HepG2 (cell line): ENCODE data around the gene CSNK2A1. TPM values are rescaled to one million over a fixed set of nuclear protein-coding genes. Genes with fewer than 3 reads are reported as not detected.

Experiments
- ASH2L ChIP-seq: fragments of 300-600, 200-600 bp; sonication (generic); IDR thresholded peaks from 2 replicates; pipeline ENCODE4 v1.7.0; 2017; ENCODE audit warnings: low read depth, mild to moderate bottlenecking, moderate library complexity, mixed read lengths, low read length; ENCODE audit not compliant: insufficient read length
- ETV5 ChIP-seq: IDR thresholded peaks from 2 replicates; pipeline ENCODE4 v1.6.1; 2018; ENCODE audit warnings: missing biosample characterization, missing genetic modification reagents, inconsistent platforms, borderline replicate concordance
- HNRNPH1 ChIP-seq: fragments of 200-400 bp; formaldehyde crosslinking; optimal IDR thresholded peaks from 2 replicates; pipeline ENCODE3; 2017; ENCODE audit warnings: mild to moderate bottlenecking, low read depth, low read length
- HOXA7 ChIP-seq: sonication (generic); formaldehyde crosslinking; IDR thresholded peaks from 2 replicates; pipeline ENCODE4 v1.8.1; 2022; ENCODE audit warnings: mild to moderate bottlenecking, missing genetic modification reagents, moderate library complexity
- IRF2 ChIP-seq: IDR thresholded peaks from 2 replicates; pipeline ENCODE4 v1.6.1; 2018; ENCODE audit warnings: missing genetic modification reagents, missing compliant biosample characterization
- JUN ChIP-seq: sonication (generic); formaldehyde crosslinking; IDR thresholded peaks from 2 replicates; pipeline ENCODE4 v1.4.0; 2020; ENCODE audit warnings: mild to moderate bottlenecking, missing genetic modification reagents
- KLF15 ChIP-seq: sonication (generic); formaldehyde crosslinking; IDR thresholded peaks from 2 replicates; pipeline ENCODE4 v1.8.1; 2023; ENCODE audit warnings: borderline replicate concordance, mild to moderate bottlenecking, inconsistent platforms, missing genetic modification reagents, mixed read lengths
- NCOA1 ChIP-seq: sonication (generic); formaldehyde crosslinking; IDR thresholded peaks from 2 replicates; pipeline ENCODE4 v1.9.0; 2021; ENCODE audit warnings: missing genetic modification reagents
- RFXANK ChIP-seq: IDR thresholded peaks from 2 replicates; pipeline ENCODE4 v1.6.1; 2016
- RXRB ChIP-seq: IDR thresholded peaks from 2 replicates; pipeline ENCODE4 v1.6.1; 2016; ENCODE audit warnings: borderline replicate concordance, missing genetic modification reagents, missing compliant biosample characterization
- ZNF101 ChIP-seq: sonication (generic); formaldehyde crosslinking; IDR thresholded peaks from 2 replicates; pipeline ENCODE4 v1.4.0; 2020; ENCODE audit warnings: mild to moderate bottlenecking, low read depth, missing genetic modification reagents, borderline replicate concordance
- ZNF136 ChIP-seq: sonication (generic); formaldehyde crosslinking; IDR thresholded peaks from 2 replicates; pipeline ENCODE4 v1.8.1; 2022; ENCODE audit warnings: low read depth, mild to moderate bottlenecking, moderate library complexity, missing genetic modification reagents
- ZNF747 ChIP-seq: sonication (generic); formaldehyde crosslinking; IDR thresholded peaks from 2 replicates; pipeline ENCODE4 v1.8.1; 2023; ENCODE audit warnings: missing genetic modification reagents, mild to moderate bottlenecking, borderline replicate concordance
- ZNF883 ChIP-seq: sonication (generic); formaldehyde crosslinking; IDR thresholded peaks from 2 replicates; pipeline ENCODE4 v1.5.1; 2020; ENCODE audit warnings: mild to moderate bottlenecking, missing genetic modification reagents; ENCODE audit errors: not compliant biosample characterization
- polyA plus RNA-seq, 8 experiments: library from polyadenylated mRNA; depleted of rRNA in 3 of 8; stranded (reverse) in 7 of 8; unstranded in 1 of 8; fragments of >200 nt; fragmentation: Illumina TruSeq in 4 of 8; extraction: Trizol in 4 of 8; gene quantifications; 2 replicates each; pipeline versions ENCODE4 v1.2.1 to v1.2.3, GENCODE V29; 2011 to 2016; ENCODE audit warnings: low read depth in 4 of 8, missing spikeins in 1 of 8, mixed read lengths in 1 of 8; ENCODE audit not compliant: insufficient read depth in 1 of 8
- total RNA-seq, 5 experiments: library from RNA; depleted of rRNA; stranded (reverse); fragments of >200 nt; fragmentation: Illumina TruSeq; extraction: Trizol; gene quantifications; 2 replicates each; pipeline ENCODE4 v1.2.3, GENCODE V29; 2016; ENCODE audit warnings: low read depth in 1 of 5
- TF ChIP-seq, protein P1 (sequence below): sonication (generic); formaldehyde crosslinking; IDR thresholded peaks from 2 replicates; pipeline ENCODE4 v1.5.1; 2020; ENCODE audit warnings: missing genetic modification reagents, mild to moderate bottlenecking, borderline replicate concordance
- TF ChIP-seq, protein P2 (sequence below): IDR thresholded peaks from 2 replicates; pipeline ENCODE4 v1.6.1; 2016; ENCODE audit warnings: low read depth, control low read depth
- TF ChIP-seq, protein P3 (sequence below): sonication (generic); formaldehyde crosslinking; IDR thresholded peaks from 2 replicates; pipeline ENCODE4 v1.4.0; 2020; ENCODE audit warnings: missing genetic modification reagents
- TF ChIP-seq, protein P4 (sequence below): sonication (generic); formaldehyde crosslinking; IDR thresholded peaks from 2 replicates; pipeline ENCODE4 v1.4.0; 2020; ENCODE audit warnings: low read depth, mild to moderate bottlenecking, missing genetic modification reagents
- TF ChIP-seq, protein P5 (sequence below): IDR thresholded peaks from 2 replicates; pipeline ENCODE4 v1.6.1; 2016

CSNK2A1 gene
- total and polyA plus RNA-seq, 2 of the 13 experiments (the other 11 are each of a cell fraction or from before 2014, with no cell fraction given), result 153 to 231 TPM

DNA sequence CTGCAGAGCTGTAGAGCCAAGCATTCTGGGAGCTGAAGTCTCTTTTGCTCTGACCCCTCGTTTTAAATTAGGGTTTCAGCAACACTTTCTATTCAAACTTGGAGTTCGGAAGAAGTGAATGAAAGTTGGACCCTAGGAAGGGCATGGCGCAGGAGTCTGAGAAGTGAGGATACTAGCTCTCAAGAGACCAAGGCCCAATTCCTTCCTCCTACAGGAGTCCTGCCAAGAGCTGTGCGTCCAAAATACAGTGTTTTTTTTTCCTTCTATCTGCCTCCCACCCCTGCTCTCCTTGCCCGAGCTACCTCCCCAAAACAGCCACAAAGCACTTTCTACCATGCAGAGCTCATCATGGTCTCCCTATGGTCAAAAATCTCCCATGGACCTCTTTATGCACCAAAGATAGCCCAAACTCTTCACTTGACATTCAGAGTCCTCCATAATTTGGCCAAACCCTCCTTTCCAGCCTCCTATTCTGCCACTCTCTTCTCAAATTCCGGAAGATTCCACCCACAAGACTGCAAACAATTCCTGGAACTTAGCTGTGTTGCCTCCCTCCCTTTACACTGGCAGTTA is 649 bp upstream of the CSNK2A1 start (continued):
- TF ChIP-seq, protein P1, sequence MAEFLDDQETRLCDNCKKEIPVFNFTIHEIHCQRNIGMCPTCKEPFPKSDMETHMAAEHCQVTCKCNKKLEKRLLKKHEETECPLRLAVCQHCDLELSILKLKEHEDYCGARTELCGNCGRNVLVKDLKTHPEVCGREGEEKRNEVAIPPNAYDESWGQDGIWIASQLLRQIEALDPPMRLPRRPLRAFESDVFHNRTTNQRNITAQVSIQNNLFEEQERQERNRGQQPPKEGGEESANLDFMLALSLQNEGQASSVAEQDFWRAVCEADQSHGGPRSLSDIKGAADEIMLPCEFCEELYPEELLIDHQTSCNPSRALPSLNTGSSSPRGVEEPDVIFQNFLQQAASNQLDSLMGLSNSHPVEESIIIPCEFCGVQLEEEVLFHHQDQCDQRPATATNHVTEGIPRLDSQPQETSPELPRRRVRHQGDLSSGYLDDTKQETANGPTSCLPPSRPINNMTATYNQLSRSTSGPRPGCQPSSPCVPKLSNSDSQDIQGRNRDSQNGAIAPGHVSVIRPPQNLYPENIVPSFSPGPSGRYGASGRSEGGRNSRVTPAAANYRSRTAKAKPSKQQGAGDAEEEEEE (CRISPR knock-in tag), result 0 out of 2 replicates have a peak, but pooled peaks have one; percentile 20
- no peak for TF ChIP-seq HOXA7 (CRISPR knock-in tag)
- no peak for TF ChIP-seq ASH2L
- 0 out of 2 replicates have a peak, but pooled peaks have one; percentile 13 for TF ChIP-seq ZNF747 (CRISPR knock-in tag)
- 0 out of 2 replicates have a peak, but pooled peaks have one; percentile 13 for TF ChIP-seq ZNF136 (CRISPR knock-in tag)
- no peak for TF ChIP-seq RXRB (CRISPR knock-in tag)
- TF ChIP-seq, protein P2, sequence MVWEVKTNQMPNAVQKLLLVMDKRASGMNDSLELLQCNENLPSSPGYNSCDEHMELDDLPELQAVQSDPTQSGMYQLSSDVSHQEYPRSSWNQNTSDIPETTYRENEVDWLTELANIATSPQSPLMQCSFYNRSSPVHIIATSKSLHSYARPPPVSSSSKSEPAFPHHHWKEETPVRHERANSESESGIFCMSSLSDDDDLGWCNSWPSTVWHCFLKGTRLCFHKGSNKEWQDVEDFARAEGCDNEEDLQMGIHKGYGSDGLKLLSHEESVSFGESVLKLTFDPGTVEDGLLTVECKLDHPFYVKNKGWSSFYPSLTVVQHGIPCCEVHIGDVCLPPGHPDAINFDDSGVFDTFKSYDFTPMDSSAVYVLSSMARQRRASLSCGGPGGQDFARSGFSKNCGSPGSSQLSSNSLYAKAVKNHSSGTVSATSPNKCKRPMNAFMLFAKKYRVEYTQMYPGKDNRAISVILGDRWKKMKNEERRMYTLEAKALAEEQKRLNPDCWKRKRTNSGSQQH (CRISPR knock-in tag), result peak; percentile 2; the same call in 1 of the 2 replicates
- no peak for TF ChIP-seq ETV5 (CRISPR knock-in tag)
- TF ChIP-seq RFXANK, result 0 out of 2 replicates have a peak, but pooled peaks have one; percentile 3
- TF ChIP-seq, protein P3, sequence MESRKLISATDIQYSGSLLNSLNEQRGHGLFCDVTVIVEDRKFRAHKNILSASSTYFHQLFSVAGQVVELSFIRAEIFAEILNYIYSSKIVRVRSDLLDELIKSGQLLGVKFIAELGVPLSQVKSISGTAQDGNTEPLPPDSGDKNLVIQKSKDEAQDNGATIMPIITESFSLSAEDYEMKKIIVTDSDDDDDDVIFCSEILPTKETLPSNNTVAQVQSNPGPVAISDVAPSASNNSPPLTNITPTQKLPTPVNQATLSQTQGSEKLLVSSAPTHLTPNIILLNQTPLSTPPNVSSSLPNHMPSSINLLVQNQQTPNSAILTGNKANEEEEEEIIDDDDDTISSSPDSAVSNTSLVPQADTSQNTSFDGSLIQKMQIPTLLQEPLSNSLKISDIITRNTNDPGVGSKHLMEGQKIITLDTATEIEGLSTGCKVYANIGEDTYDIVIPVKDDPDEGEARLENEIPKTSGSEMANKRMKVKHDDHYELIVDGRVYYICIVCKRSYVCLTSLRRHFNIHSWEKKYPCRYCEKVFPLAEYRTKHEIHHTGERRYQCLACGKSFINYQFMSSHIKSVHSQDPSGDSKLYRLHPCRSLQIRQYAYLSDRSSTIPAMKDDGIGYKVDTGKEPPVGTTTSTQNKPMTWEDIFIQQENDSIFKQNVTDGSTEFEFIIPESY (CRISPR knock-in tag), result no peak
- TF ChIP-seq, protein P4, sequence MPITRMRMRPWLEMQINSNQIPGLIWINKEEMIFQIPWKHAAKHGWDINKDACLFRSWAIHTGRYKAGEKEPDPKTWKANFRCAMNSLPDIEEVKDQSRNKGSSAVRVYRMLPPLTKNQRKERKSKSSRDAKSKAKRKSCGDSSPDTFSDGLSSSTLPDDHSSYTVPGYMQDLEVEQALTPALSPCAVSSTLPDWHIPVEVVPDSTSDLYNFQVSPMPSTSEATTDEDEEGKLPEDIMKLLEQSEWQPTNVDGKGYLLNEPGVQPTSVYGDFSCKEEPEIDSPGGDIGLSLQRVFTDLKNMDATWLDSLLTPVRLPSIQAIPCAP, result no peak
- no peak for TF ChIP-seq JUN
- no peak for TF ChIP-seq ZNF883 (CRISPR knock-in tag)
- TF ChIP-seq, protein P5, sequence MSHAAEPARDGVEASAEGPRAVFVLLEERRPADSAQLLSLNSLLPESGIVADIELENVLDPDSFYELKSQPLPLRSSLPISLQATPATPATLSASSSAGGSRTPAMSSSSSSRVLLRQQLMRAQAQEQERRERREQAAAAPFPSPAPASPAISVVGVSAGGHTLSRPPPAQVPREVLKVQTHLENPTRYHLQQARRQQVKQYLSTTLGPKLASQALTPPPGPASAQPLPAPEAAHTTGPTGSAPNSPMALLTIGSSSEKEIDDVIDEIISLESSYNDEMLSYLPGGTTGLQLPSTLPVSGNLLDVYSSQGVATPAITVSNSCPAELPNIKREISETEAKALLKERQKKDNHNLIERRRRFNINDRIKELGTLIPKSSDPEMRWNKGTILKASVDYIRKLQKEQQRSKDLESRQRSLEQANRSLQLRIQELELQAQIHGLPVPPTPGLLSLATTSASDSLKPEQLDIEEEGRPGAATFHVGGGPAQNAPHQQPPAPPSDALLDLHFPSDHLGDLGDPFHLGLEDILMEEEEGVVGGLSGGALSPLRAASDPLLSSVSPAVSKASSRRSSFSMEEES (CRISPR knock-in tag), result no peak
- no peak for TF ChIP-seq HNRNPH1
- TF ChIP-seq ZNF101 (CRISPR knock-in tag), result no peak
- TF ChIP-seq KLF15 (CRISPR knock-in tag), result 0 out of 2 replicates have a peak, but pooled peaks have one; percentile 5
- 0 out of 2 replicates have a peak, but pooled peaks have one; percentile 18 for TF ChIP-seq NCOA1 (CRISPR knock-in tag)
- TF ChIP-seq IRF2, result no peak
